Measurements from ENCODE around the gene NUDT10. TPM values are rescaled to one million over a fixed set of nuclear protein-coding genes. Genes with fewer than 3 reads are reported as not detected.

The NUDT10 gene
- total and polyA plus RNA-seq, 9 of the 15 experiments (the other 6 are each of a cell fraction or from before 2014, with no cell fraction given) = not detected

- no peaks in the 10 kb centered on the region for H3K79me2 ChIP-seq (ENCODE audit: control insufficient read depth, insufficient read depth, low read length)
- intact Hi-C loops (cut with micrococcal nuclease) (no loop called here), in situ Hi-C loops (cut with MboI) (no loop called here)
- H3K27ac ChIP-seq (ENCODE audit: extremely low read depth, low read depth, low read length) = no peak overlapping the region
- ATAC-seq (no peak), FAIRE-seq (no peak), DNase-seq (ENCODE audit: extremely low read depth in 1 of 4, low spot score in 3 of 4) (no peak)
- CTCF ChIA-PET (ENCODE audit: low intra/inter-chr PET ratio) = no interaction called here
- no peaks in the 10 kb centered on the region for H3K36me3 ChIP-seq (ENCODE audit: control insufficient read depth, insufficient read depth, low read length)
- POLR2A ChIA-PET = interaction anchor here (0.6 kb wide), 1 partner anchor 118 kb away, joined by 5 read pairs; no protein-coding TSS in a partner anchor
- H3K9me3 ChIP-seq (replicated peaks; ENCODE audit: control insufficient read depth, insufficient read depth, low read depth, low read length) = no peaks in the 10 kb centered on the region
- H3K4me1 ChIP-seq (replicated peaks in 1 of 2; ENCODE audit: control insufficient read depth in 2 of 2, insufficient read depth in 2 of 2, low read length in 2 of 2) = no peaks in the 10 kb centered on the region
- H3K9ac ChIP-seq (ENCODE audit: insufficient read depth in 1 of 2, low read depth in 2 of 2, low read length in 2 of 2) = no peak overlapping the region
- H3K9me1 ChIP-seq (ENCODE audit: control insufficient read depth, insufficient read depth, low read length) = no peaks in the 10 kb centered on the region
- H3K4me3 ChIP-seq = no peak overlapping the region
- BruUV-seq (replicated peaks) = no TSS peak
- H3K27me3 ChIP-seq (ENCODE audit: control insufficient read depth in 2 of 2, insufficient read depth in 2 of 2, low read length in 2 of 2) = no peaks in the 10 kb centered on the region
- no peak overlapping the region for H3K4me2 ChIP-seq (ENCODE audit: insufficient read depth, low read length)
- no peaks in the 10 kb centered on the region for H4K20me1 ChIP-seq (replicated peaks; ENCODE audit: control insufficient read depth, insufficient read depth, low read length)
- TF ChIP-seq TAF7 (tag; IDR thresholded peaks at IDR 0.05) = no peak
- TF ChIP-seq HINFP (tag; conservative IDR thresholded peaks at IDR 0.05; ENCODE audit: low read depth) = no peak
- TF ChIP-seq HDGF (IDR thresholded peaks at IDR 0.05) = no peak
- no peak for TF ChIP-seq CEBPG (CRISPR knock-in tag; IDR thresholded peaks at IDR 0.05)
- TF ChIP-seq CEBPG (tag; conservative IDR thresholded peaks at IDR 0.05 in 1 of 2, IDR thresholded peaks at IDR 0.05 in 1 of 2) = peak in 1 of 2 experiments; percentile 89; a peak in 2 of 4 replicates
- TF ChIP-seq ETV5 (CRISPR knock-in tag; IDR thresholded peaks at IDR 0.05; ENCODE audit: low read depth) = no peak
- TF ChIP-seq ATF3 (IDR thresholded peaks at IDR 0.05) = no peak
- no peak for TF ChIP-seq ATF3 (CRISPR knock-in tag; conservative IDR thresholded peaks at IDR 0.05)
- no peak for TF ChIP-seq L3MBTL2 (IDR thresholded peaks at IDR 0.05)
- no peak for TF ChIP-seq THAP7 (CRISPR knock-in tag; IDR thresholded peaks at IDR 0.05)
- TF ChIP-seq THRAP3 (IDR thresholded peaks at IDR 0.05; ENCODE audit: borderline replicate concordance) = no peak
- no peak for TF ChIP-seq DIDO1 (tag; IDR thresholded peaks at IDR 0.05; ENCODE audit: low read depth)
- TF ChIP-seq CEBPB (tag; IDR thresholded peaks at IDR 0.05) = peak; percentile 82
- no peak overlapping the region for H2AFZ ChIP-seq (ENCODE audit: low read depth, low read length)
- 0% methylated on average over 2 of the region's 2 CpGs for WGBS (ENCODE audit: insufficient coverage, low coverage, missing lambda C conversion rate)
Measured at GRCh38 chrX:51376672-51377071, 44.0 kb downstream of the NUDT10 start.

Data from K562 (cell line).